SK-N-SH treated with all-trans-retinoic acid at 6 μM for 48 hours (cell line): ENCODE measurements around the gene MARK3.

Experiments
- ATAC-seq: fragments of 200-7000 bp; cut with Tn5 transposase; 3 replicates; pipeline ENCODE4 v1.9.1; 2020; ENCODE audit warnings: mild to moderate bottlenecking, moderate library complexity
- ARNTL ChIP-seq: fragments of 450-650 bp; formaldehyde crosslinking; IDR thresholded peaks from 2 replicates; pipeline ENCODE4 v1.5.0; 2020; ENCODE audit warnings: low read depth, mild to moderate bottlenecking, moderate library complexity, borderline replicate concordance
- BACH2 ChIP-seq: fragments of 250-450 bp; sonication (Bioruptor Pico); IDR thresholded peaks from 2 replicates; pipeline ENCODE4 v1.9.0; 2021; ENCODE audit warnings: mild to moderate bottlenecking, borderline replicate concordance
- CSDC2 ChIP-seq: fragments of 250-450 bp; sonication (Bioruptor Pico); IDR thresholded peaks from 2 replicates; pipeline ENCODE4 v1.5.0; 2020; ENCODE audit warnings: mild to moderate bottlenecking, moderate library complexity
- ESRRG ChIP-seq: fragments of 250-450 bp; sonication (Bioruptor Pico); IDR thresholded peaks from 2 replicates; pipeline ENCODE4 v1.6.1; 2021; ENCODE audit warnings: mild to moderate bottlenecking
- GLIS3 ChIP-seq: fragments of 250-450 bp; sonication (Bioruptor Pico); IDR thresholded peaks from 2 replicates; pipeline ENCODE4 v1.5.0; 2020; ENCODE audit warnings: mild to moderate bottlenecking, moderate library complexity
- ISL1 ChIP-seq: fragments of 250-450 bp; sonication (Bioruptor Pico); IDR thresholded peaks from 2 replicates; pipeline ENCODE4 v2.1.2; 2022; ENCODE audit warnings: mild to moderate bottlenecking, moderate library complexity
- OSR1 ChIP-seq: fragments of 250-450 bp; sonication (Bioruptor Pico); IDR thresholded peaks from 2 replicates; pipeline ENCODE4 v1.8.0; 2022; ENCODE audit warnings: moderate library complexity, mild to moderate bottlenecking, inconsistent platforms
- PPARA ChIP-seq: fragments of 250-450 bp; sonication (Bioruptor Pico); IDR thresholded peaks from 2 replicates; pipeline ENCODE4 v1.5.0; 2020; ENCODE audit warnings: mild to moderate bottlenecking, borderline replicate concordance
- RARB ChIP-seq: fragments of 250-450 bp; sonication (Bioruptor Pico); IDR thresholded peaks from 2 replicates; pipeline ENCODE4 v1.8.0; 2021; ENCODE audit warnings: mild to moderate bottlenecking, moderate library complexity
- SNAI2 ChIP-seq: fragments of 250-450 bp; sonication (Bioruptor Pico); IDR thresholded peaks from 2 replicates; pipeline ENCODE4 v1.5.0; 2020; ENCODE audit warnings: mild to moderate bottlenecking, moderate library complexity
- TCF4 ChIP-seq: fragments of 250-450 bp; sonication (Bioruptor Pico); IDR thresholded peaks from 2 replicates; pipeline ENCODE4 v1.8.0; 2021; ENCODE audit warnings: mild to moderate bottlenecking, moderate library complexity, borderline replicate concordance
- TOX ChIP-seq: fragments of 250-450 bp; sonication (Bioruptor Pico); IDR thresholded peaks from 2 replicates; pipeline ENCODE4 v1.8.0; 2021; ENCODE audit warnings: mild to moderate bottlenecking, moderate library complexity, borderline replicate concordance
- ZC3H10 ChIP-seq: fragments of 250-450 bp; sonication (Bioruptor Pico); IDR thresholded peaks from 2 replicates; pipeline ENCODE4 v1.5.1; 2021; ENCODE audit warnings: mild to moderate bottlenecking, moderate library complexity
- ZFP3 ChIP-seq: fragments of 250-450 bp; sonication (Bioruptor Pico); IDR thresholded peaks from 2 replicates; pipeline ENCODE4 v1.5.0; 2020; ENCODE audit warnings: mild to moderate bottlenecking, moderate library complexity
- ZFP30 ChIP-seq: fragments of 450-650 bp; formaldehyde crosslinking; IDR thresholded peaks from 2 replicates; pipeline ENCODE4 v1.5.0; 2022; ENCODE audit warnings: mild to moderate bottlenecking, moderate library complexity
- ZNF565 ChIP-seq: fragments of 450-650 bp; formaldehyde crosslinking; conservative IDR thresholded peaks from 2 replicates; pipeline ENCODE4 v1.5.0; 2020; ENCODE audit warnings: low read depth, mild to moderate bottlenecking, moderate library complexity
- ZNF70 ChIP-seq: fragments of 450-650 bp; formaldehyde crosslinking; IDR thresholded peaks from 2 replicates; pipeline ENCODE4 v1.5.0; 2020; ENCODE audit warnings: mild to moderate bottlenecking, moderate library complexity
- ZNF8 ChIP-seq: fragments of 450-650 bp; formaldehyde crosslinking; IDR thresholded peaks from 2 replicates; pipeline ENCODE4 v1.5.0; 2020; ENCODE audit warnings: mild to moderate bottlenecking, moderate library complexity
- TF ChIP-seq, protein P1 (sequence below): fragments of 250-450 bp; sonication (Bioruptor Pico); IDR thresholded peaks from 2 replicates; pipeline ENCODE4 v1.8.0; 2021; ENCODE audit warnings: low read depth, mild to moderate bottlenecking, moderate library complexity, borderline replicate concordance
- TF ChIP-seq, protein P2 (sequence below): fragments of 250-450 bp; sonication (Bioruptor Pico); IDR thresholded peaks from 2 replicates; pipeline ENCODE4 v1.5.1; 2020; ENCODE audit warnings: low read depth, mild to moderate bottlenecking, moderate library complexity
- TF ChIP-seq, protein P3 (sequence below): fragments of 250-450 bp; sonication (Bioruptor Pico); IDR thresholded peaks from 2 replicates; pipeline ENCODE4 v1.8.0; 2020; ENCODE audit warnings: mild to moderate bottlenecking, moderate library complexity, borderline replicate concordance
- TF ChIP-seq, protein P4 (sequence below): fragments of 250-450 bp; sonication (Bioruptor Pico); IDR thresholded peaks from 2 replicates; pipeline ENCODE4 v1.5.0; 2020; ENCODE audit warnings: mild to moderate bottlenecking, moderate library complexity
- TF ChIP-seq, protein P5 (sequence below): fragments of 250-450 bp; sonication (Bioruptor Pico); IDR thresholded peaks from 2 replicates; pipeline ENCODE4 v1.5.1; 2021; ENCODE audit warnings: mild to moderate bottlenecking, moderate library complexity

MARK3 gene

DNA sequence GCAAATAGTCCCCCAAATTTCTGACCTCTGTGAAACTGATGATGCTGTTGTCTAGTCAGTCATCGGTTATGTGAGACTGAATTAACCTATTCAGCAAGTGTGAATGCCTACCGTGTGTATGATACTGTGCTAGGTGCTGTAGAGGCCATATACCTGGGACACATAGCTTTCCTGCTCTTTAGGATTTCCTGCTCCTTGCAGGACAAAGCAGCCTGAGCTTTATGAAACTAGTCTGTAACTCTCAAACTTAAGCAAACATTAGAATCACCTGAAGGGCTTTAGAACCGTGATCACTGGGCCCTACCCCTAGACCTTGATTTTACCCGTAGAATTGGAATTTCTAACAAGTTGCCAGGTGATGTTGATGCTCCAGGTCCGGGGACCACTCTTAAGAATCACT lies 6.9 kb downstream of the MARK3 start:
- no peak for ATAC-seq
- TF ChIP-seq, protein P1, sequence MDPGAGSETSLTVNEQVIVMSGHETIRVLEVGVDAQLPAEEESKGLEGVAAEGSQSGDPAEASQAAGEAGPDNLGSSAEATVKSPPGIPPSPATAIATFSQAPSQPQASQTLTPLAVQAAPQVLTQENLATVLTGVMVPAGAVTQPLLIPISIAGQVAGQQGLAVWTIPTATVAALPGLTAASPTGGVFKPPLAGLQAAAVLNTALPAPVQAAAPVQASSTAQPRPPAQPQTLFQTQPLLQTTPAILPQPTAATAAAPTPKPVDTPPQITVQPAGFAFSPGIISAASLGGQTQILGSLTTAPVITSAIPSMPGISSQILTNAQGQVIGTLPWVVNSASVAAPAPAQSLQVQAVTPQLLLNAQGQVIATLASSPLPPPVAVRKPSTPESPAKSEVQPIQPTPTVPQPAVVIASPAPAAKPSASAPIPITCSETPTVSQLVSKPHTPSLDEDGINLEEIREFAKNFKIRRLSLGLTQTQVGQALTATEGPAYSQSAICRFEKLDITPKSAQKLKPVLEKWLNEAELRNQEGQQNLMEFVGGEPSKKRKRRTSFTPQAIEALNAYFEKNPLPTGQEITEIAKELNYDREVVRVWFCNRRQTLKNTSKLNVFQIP = no peak
- TF ChIP-seq ISL1 (CRISPR knock-in tag) = no peak
- no peak for TF ChIP-seq ZNF70 (CRISPR knock-in tag)
- TF ChIP-seq CSDC2 = no peak
- no peak for TF ChIP-seq OSR1 (CRISPR knock-in tag)
- TF ChIP-seq, protein P2, sequence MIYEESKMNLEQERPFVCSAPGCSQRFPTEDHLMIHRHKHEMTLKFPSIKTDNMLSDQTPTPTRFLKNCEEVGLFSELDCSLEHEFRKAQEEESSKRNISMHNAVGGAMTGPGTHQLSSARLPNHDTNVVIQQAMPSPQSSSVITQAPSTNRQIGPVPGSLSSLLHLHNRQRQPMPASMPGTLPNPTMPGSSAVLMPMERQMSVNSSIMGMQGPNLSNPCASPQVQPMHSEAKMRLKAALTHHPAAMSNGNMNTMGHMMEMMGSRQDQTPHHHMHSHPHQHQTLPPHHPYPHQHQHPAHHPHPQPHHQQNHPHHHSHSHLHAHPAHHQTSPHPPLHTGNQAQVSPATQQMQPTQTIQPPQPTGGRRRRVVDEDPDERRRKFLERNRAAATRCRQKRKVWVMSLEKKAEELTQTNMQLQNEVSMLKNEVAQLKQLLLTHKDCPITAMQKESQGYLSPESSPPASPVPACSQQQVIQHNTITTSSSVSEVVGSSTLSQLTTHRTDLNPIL (CRISPR knock-in tag) = no peak
- TF ChIP-seq ZFP30 (CRISPR knock-in tag) = no peak
- TF ChIP-seq, protein P3, sequence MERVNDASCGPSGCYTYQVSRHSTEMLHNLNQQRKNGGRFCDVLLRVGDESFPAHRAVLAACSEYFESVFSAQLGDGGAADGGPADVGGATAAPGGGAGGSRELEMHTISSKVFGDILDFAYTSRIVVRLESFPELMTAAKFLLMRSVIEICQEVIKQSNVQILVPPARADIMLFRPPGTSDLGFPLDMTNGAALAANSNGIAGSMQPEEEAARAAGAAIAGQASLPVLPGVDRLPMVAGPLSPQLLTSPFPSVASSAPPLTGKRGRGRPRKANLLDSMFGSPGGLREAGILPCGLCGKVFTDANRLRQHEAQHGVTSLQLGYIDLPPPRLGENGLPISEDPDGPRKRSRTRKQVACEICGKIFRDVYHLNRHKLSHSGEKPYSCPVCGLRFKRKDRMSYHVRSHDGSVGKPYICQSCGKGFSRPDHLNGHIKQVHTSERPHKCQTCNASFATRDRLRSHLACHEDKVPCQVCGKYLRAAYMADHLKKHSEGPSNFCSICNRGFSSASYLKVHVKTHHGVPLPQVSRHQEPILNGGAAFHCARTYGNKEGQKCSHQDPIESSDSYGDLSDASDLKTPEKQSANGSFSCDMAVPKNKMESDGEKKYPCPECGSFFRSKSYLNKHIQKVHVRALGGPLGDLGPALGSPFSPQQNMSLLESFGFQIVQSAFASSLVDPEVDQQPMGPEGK (CRISPR knock-in tag) = no peak
- no peak for TF ChIP-seq ESRRG (CRISPR knock-in tag)
- TF ChIP-seq, protein P4, sequence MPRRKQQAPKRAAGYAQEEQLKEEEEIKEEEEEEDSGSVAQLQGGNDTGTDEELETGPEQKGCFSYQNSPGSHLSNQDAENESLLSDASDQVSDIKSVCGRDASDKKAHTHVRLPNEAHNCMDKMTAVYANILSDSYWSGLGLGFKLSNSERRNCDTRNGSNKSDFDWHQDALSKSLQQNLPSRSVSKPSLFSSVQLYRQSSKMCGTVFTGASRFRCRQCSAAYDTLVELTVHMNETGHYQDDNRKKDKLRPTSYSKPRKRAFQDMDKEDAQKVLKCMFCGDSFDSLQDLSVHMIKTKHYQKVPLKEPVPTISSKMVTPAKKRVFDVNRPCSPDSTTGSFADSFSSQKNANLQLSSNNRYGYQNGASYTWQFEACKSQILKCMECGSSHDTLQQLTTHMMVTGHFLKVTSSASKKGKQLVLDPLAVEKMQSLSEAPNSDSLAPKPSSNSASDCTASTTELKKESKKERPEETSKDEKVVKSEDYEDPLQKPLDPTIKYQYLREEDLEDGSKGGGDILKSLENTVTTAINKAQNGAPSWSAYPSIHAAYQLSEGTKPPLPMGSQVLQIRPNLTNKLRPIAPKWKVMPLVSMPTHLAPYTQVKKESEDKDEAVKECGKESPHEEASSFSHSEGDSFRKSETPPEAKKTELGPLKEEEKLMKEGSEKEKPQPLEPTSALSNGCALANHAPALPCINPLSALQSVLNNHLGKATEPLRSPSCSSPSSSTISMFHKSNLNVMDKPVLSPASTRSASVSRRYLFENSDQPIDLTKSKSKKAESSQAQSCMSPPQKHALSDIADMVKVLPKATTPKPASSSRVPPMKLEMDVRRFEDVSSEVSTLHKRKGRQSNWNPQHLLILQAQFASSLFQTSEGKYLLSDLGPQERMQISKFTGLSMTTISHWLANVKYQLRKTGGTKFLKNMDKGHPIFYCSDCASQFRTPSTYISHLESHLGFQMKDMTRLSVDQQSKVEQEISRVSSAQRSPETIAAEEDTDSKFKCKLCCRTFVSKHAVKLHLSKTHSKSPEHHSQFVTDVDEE = no peak
- no peak for TF ChIP-seq TOX (CRISPR knock-in tag)
- TF ChIP-seq ARNTL = no peak
- no peak for TF ChIP-seq TCF4
- no peak for TF ChIP-seq GLIS3 (CRISPR knock-in tag)
- TF ChIP-seq ZNF8 (CRISPR knock-in tag) = no peak
- no peak for TF ChIP-seq PPARA (CRISPR knock-in tag)
- TF ChIP-seq ZNF565 (CRISPR knock-in tag) = no peak
- no peak for TF ChIP-seq ZC3H10
- TF ChIP-seq ZFP3 (CRISPR knock-in tag) = no peak
- TF ChIP-seq, protein P5, sequence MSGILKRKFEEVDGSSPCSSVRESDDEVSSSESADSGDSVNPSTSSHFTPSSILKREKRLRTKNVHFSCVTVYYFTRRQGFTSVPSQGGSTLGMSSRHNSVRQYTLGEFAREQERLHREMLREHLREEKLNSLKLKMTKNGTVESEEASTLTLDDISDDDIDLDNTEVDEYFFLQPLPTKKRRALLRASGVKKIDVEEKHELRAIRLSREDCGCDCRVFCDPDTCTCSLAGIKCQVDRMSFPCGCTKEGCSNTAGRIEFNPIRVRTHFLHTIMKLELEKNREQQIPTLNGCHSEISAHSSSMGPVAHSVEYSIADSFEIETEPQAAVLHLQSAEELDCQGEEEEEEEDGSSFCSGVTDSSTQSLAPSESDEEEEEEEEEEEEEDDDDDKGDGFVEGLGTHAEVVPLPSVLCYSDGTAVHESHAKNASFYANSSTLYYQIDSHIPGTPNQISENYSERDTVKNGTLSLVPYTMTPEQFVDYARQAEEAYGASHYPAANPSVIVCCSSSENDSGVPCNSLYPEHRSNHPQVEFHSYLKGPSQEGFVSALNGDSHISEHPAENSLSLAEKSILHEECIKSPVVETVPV (CRISPR knock-in tag) = no peak

DNA sequence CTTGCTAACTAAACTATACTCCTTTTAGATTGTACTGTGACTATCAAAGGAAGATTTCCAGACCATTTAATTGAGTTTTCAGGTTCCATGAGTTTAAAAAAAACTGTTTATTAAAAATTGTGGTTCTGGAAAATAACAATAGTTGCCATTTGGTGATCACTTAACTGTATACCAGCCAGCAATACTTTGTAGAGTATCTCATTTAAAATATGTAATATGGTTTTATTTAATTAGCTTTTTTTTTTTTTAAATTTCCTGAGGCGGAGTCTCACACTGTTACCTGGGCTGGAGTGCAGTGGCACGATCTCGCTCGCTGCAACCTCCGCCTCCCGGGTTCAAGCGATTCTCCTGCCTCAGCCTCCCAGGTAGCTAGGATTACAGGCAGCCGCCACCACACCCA lies 7.4 kb downstream of the MARK3 start:
- TF ChIP-seq ARNTL (no peak), ZFP3 (CRISPR knock-in tag) (no peak), SNAI2 (CRISPR knock-in tag) (no peak), TOX (CRISPR knock-in tag) (no peak), ZNF8 (CRISPR knock-in tag) (no peak), CSDC2 (no peak), RARB (CRISPR knock-in tag) (no peak), ZFP30 (CRISPR knock-in tag) (no peak), ZC3H10 (no peak), PPARA (CRISPR knock-in tag) (no peak), ZNF565 (CRISPR knock-in tag) (no peak), ISL1 (CRISPR knock-in tag) (no peak), ESRRG (CRISPR knock-in tag) (no peak), BACH2 (CRISPR knock-in tag) (no peak), ZNF70 (CRISPR knock-in tag) (no peak), OSR1 (CRISPR knock-in tag) (no peak)
- TF ChIP-seq, protein P1 = no peak
- TF ChIP-seq, protein P3 (CRISPR knock-in tag) = no peak
- TF ChIP-seq, protein P5 (CRISPR knock-in tag) = no peak
- ATAC-seq = no peak
